Sigmoid colon (tissue), 7 donors: ENCODE data around the gene GTSE1. TPM values are rescaled to one million over a fixed set of nuclear protein-coding genes. Genes with fewer than 3 reads are reported as not detected.
A peak's percentile ranks its signal among the peaks of the same experiment; 100 is the strongest.

ENCODE experiments used
- DNase-seq: peaks from one replicate; pipeline ENCODE4 v3.0.0-alpha.2; 2019
- H3K27ac ChIP-seq, 4 donors: fragments of 200-600 bp; sonication (generic); one replicate each; pipeline ENCODE4 v1.5.1; 2016 to 2019; ENCODE audit warnings: mild to moderate bottlenecking in 1 of 4
- H3K27me3 ChIP-seq, 3 donors: fragments of 200-600 bp; sonication (generic); one replicate each; pipeline ENCODE4 v1.5.1; 2019; ENCODE audit warnings: mild to moderate bottlenecking in 1 of 3
- H3K36me3 ChIP-seq, 4 donors: fragments of 200-600 bp; sonication (generic); one replicate each; pipeline ENCODE4 v1.5.1; 2016 to 2019
- H3K4me1 ChIP-seq, 4 donors: fragments of 200-600 bp; sonication (generic); one replicate each; pipeline ENCODE4 v1.5.1; 2017 to 2019
- H3K4me3 ChIP-seq, 4 donors: fragments of 200-600 bp; sonication (generic); one replicate each; pipeline ENCODE4 v1.5.1; 2017 to 2019; ENCODE audit warnings: mild to moderate bottlenecking in 2 of 4, moderate library complexity in 1 of 4
- H3K9me3 ChIP-seq, 4 donors: fragments of 200-600 bp in 3 of 4; sonication (generic) in 3 of 4; one replicate each; pipeline versions ENCODE4 v1.5.1 to v1.6.1; 2013 to 2019
- EP300 ChIP-seq, 4 donors: sonication (generic); formaldehyde crosslinking; IDR thresholded peaks; one replicate each; pipeline ENCODE4 v1.6.1; 2017; ENCODE audit warnings: antibody characterized with exemption in 4 of 4
- POLR2A ChIP-seq, 2 donors: fragments of 450-650 bp; IDR thresholded peaks; one replicate each; pipeline ENCODE4 v1.6.1; 2016; ENCODE audit warnings: antibody characterized with exemption in 2 of 2, mild to moderate bottlenecking in 2 of 2, moderate library complexity in 2 of 2
- POLR2AphosphoS5 ChIP-seq, 4 donors: sonication (generic); formaldehyde crosslinking; IDR thresholded peaks; one replicate each; pipeline ENCODE4 v1.6.1; 2017; ENCODE audit warnings: antibody characterized with exemption in 4 of 4
- WGBS, 2 donors: extraction: QIAGEN DNeasy Blood & Tissue Kit; methylation state at CpG; one replicate each; pipeline ENCODE4 v1.1.7; 2013; 5-methylcytosine and 5-hydroxymethylcytosine counted together
- intact Hi-C: fragments of 100-400 bp; cut with DNase I; formaldehyde crosslinking; loops from one replicate; pipeline ENCODE4 v1.15.1; 2023
- polyA plus RNA-seq, 3 donors: library from polyadenylated mRNA; stranded (reverse); fragments of 200-250 nt; gene quantifications; one replicate each; pipeline ENCODE4 v1.2.3, GENCODE V29; 2013
- total RNA-seq, 4 donors: library from RNA; depleted of rRNA; stranded (reverse); fragments of >200 nt; gene quantifications; one replicate each; pipeline ENCODE4 v1.1.0, GENCODE V29; 2016
- TF ChIP-seq, protein P1 (sequence below), 4 experiments: fragments of 450-650 bp in 3 of 4; fragments of 200-600 bp in 1 of 4; IDR thresholded peaks; one replicate each; pipeline ENCODE4 v1.5.1; 2016 to 2019; ENCODE audit warnings: antibody characterized with exemption in 4 of 4, mild to moderate bottlenecking in 3 of 4, moderate library complexity in 2 of 4
- donor health status: healthy with polysubstance abuse.
- donor health status: Bipolar disorder and iron deficiency.
- donor health status: healthy.

The GTSE1 gene
- total and polyA plus RNA-seq, 7 donors = 0.27 to 14.3 (median 0.99) TPM; not detected in 1

DNA sequence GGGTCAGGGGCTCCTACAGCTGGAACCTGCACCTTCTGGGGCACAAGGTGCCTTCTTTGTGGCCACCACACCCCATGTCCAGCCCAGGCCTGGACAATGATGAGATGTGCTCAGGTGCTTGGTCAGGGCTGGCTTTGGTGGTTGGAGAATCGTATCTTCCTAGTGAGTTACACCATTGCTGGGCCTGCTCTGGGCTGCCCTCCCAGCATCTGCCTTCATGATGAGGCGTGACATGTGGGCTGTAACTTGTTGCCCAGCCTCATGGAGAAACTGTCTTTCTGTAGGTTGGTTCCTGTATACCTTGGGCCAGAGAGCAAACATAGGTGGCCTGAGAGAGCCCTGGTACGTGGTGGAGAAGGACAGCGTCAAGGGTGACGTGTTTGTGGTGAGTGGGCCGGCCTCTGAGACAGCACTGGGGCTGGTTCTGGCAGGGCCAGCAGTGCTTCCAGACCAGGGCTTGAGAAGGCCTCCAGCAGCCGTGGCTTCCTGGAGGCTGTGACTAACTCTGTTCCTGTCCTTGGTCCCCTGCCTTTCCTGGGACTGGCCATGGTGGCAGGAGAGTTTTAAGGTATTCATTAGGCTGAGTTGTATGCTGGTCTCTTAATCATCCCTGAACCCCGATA lies 56.9 kb downstream of the GTSE1 start:
- intact Hi-C loops = no loop called here
- Histone ChIP-seq H3K27me3 (no peaks in the 10 kb centered on the region), H3K4me3 (no peak overlapping the region), H3K27ac (no peak overlapping the region), H3K36me3 (peaks cover 21 to 87% (median 47%) of the 10 kb centered on the region in 4 donors), H3K4me1 (peaks cover 0 to 15% (median 5%) of the 10 kb centered on the region in 4 donors), H3K9me3 (no peaks in the 10 kb centered on the region)
- no peak for DNase-seq
- TF ChIP-seq POLR2AphosphoS5 (IDR thresholded peaks at IDR 0.05) = no peak
- no peak for TF ChIP-seq EP300 (IDR thresholded peaks at IDR 0.05)
- TF ChIP-seq, protein P1, sequence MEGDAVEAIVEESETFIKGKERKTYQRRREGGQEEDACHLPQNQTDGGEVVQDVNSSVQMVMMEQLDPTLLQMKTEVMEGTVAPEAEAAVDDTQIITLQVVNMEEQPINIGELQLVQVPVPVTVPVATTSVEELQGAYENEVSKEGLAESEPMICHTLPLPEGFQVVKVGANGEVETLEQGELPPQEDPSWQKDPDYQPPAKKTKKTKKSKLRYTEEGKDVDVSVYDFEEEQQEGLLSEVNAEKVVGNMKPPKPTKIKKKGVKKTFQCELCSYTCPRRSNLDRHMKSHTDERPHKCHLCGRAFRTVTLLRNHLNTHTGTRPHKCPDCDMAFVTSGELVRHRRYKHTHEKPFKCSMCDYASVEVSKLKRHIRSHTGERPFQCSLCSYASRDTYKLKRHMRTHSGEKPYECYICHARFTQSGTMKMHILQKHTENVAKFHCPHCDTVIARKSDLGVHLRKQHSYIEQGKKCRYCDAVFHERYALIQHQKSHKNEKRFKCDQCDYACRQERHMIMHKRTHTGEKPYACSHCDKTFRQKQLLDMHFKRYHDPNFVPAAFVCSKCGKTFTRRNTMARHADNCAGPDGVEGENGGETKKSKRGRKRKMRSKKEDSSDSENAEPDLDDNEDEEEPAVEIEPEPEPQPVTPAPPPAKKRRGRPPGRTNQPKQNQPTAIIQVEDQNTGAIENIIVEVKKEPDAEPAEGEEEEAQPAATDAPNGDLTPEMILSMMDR (IDR thresholded peaks at IDR 0.05) = no peak
- TF ChIP-seq POLR2A (IDR thresholded peaks at IDR 0.05) = no peak
- 93 to 94% methylated on average over 8 of the region's 8 CpGs for WGBS, 2 donors

DNA sequence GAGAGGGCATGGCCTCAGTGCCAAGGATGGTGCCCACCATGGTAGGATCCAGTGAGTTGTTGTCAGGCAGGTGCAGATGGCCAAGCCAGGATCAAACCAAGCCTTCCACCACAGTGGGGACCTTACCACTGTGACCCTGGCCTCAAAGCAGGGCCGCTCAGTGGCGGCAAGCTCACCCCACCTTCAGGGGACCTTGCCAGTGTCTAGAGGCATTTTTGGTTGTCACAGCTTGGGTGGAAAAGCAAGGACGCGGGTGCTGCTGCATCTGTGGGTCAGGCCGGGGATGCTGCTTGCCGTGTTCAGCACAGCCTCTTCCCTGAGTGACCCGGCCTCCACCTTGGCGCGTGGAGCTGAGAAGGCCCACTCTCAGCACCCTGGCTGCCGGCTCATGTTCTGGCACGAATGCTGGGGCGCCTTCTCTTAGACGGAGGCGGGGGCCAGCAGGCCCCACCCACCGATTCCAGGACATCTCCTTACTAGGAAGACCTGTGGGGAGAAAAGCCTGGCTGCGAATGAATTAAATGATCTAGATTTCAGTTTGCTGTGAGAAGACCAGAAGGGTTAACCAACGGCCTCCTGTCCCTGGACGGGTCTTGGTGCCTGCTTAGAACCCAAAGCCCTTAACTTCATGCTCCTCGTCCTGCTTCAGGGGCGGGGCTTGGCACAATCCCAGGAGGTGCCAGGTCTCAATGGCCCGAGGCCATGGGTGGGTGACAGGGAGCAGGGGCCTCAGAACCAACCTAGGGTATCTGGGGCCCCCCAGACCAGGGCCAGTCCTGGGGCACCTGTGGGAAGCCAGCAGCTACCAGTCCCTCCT lies 57.7 kb downstream of the GTSE1 start:
- Histone ChIP-seq H3K9me3 (no peaks in the 10 kb centered on the region), H3K4me3 (no peak overlapping the region), H3K27ac (no peak overlapping the region), H3K27me3 (no peaks in the 10 kb centered on the region), H3K36me3 (peaks cover 20 to 79% (median 47%) of the 10 kb centered on the region in 4 donors), H3K4me1 (peaks cover 0 to 13% (median 4%) of the 10 kb centered on the region in 4 donors)
- no peak for DNase-seq
- intact Hi-C loops = no loop called here
- WGBS, 2 donors = 86 to 89% methylated on average over 21 of the region's 21 CpGs
- TF ChIP-seq POLR2AphosphoS5 (IDR thresholded peaks at IDR 0.05) = no peak
- TF ChIP-seq, protein P1 (IDR thresholded peaks at IDR 0.05) = no peak
- TF ChIP-seq EP300 (IDR thresholded peaks at IDR 0.05) = no peak
- no peak for TF ChIP-seq POLR2A (IDR thresholded peaks at IDR 0.05)

DNA sequence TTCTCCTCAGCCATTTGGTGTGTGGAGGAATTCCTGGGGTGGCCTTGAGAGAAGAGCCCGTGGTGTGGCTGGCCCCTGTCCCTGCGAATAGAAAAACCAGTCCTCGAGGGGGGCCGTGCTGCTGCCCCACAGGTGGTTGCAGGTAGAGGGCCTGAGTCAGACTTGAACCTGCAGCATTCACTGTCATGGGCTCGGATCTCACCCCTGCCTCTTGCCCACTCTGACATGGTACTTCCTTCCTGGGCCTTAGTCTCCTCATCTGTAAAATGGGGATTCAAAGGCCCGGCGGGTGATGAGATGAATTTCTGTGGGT lies 58.3 kb downstream of the GTSE1 start:
- no peak overlapping the region for H3K4me3 ChIP-seq
- no peak overlapping the region for H3K27ac ChIP-seq
- DNase-seq = no peak
- H3K4me1 ChIP-seq = peaks cover 0 to 7% (median 1%) of the 10 kb centered on the region in 4 donors
- TF ChIP-seq EP300 (IDR thresholded peaks at IDR 0.05) (no peak), POLR2AphosphoS5 (IDR thresholded peaks at IDR 0.05) (no peak), POLR2A (IDR thresholded peaks at IDR 0.05) (no peak)
- TF ChIP-seq, protein P1 (IDR thresholded peaks at IDR 0.05) = no peak
- no peaks in the 10 kb centered on the region for H3K9me3 ChIP-seq
- no peaks in the 10 kb centered on the region for H3K27me3 ChIP-seq
- H3K36me3 ChIP-seq = peaks cover 20 to 74% (median 47%) of the 10 kb centered on the region in 4 donors
- intact Hi-C loops = no loop called here
- WGBS, 2 donors = 81 to 86% methylated on average over 7 of the region's 7 CpGs

DNA sequence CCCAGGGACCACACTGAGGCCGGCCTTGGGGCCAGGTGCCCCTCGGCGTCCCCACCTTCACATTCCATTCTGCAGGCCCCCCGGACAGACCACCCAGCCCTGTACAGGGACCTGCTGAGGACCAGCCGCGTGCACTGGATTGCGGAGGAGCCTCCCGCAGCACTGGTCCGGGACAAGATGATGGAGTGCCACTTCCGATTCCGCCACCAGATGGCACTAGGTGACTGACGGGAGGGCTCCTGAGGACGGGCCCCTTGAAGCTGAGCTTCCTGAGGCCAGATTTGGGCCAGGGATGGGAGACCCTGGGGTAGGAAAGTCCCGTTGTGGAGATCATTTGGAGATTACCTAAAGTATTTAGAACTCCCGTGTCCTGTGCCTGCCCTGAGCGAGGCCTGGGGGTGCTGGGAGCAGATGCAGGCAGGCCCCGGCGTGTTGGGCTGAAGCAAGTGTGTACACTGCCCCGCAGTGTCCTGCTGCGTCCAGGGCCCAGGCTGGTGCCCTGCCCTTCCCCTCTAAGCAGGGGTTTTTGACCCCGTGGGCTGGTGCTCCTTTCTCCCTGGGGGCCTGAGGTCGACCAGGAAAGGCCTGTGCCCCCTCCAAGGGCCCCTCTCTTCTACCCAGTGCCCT lies 58.8 kb downstream of the GTSE1 start:
- H3K27me3 ChIP-seq = no peaks in the 10 kb centered on the region
- H3K9me3 ChIP-seq = no peaks in the 10 kb centered on the region
- no peak for DNase-seq
- H3K27ac ChIP-seq = no peak overlapping the region
- intact Hi-C loops = no loop called here
- H3K36me3 ChIP-seq = peaks cover 16 to 69% (median 45%) of the 10 kb centered on the region in 4 donors
- peaks cover 0 to 3% (median 0%) of the 10 kb centered on the region in 4 donors for H3K4me1 ChIP-seq
- H3K4me3 ChIP-seq = no peak overlapping the region
- TF ChIP-seq, protein P1 (IDR thresholded peaks at IDR 0.05) = peak in 3 of 4 experiments; percentile 52 to 62 (median 58)
- no peak for TF ChIP-seq POLR2AphosphoS5 (IDR thresholded peaks at IDR 0.05)
- 50 to 58% methylated on average over 22 of the region's 22 CpGs for WGBS, 2 donors
